Smooth muscle cell (in vitro differentiated cells): ENCODE data around the gene HCN2. TPM values are rescaled to one million over a fixed set of nuclear protein-coding genes. Genes with fewer than 3 reads are reported as not detected.

Experiments used
- DNase-seq: peaks from one replicate; lab custom pipeline; 2025; ENCODE audit not compliant: unreplicated experiment; lab: John Stamatoyannopoulos, UW
- H2AFZ ChIP-seq: fragments of 200-600 bp; sonication (generic); 2 replicates; pipeline ENCODE4 v1.6.0; 2016; ENCODE audit warnings: antibody characterized with exemption, low read depth, mild to moderate bottlenecking
- H3F3A ChIP-seq: fragments of 200-600 bp; sonication (generic); 2 replicates; pipeline ENCODE4 v1.6.0; 2017; ENCODE audit warnings: antibody characterized with exemption, low read depth
- H3K27ac ChIP-seq: fragments of 200-600 bp; sonication (generic); 2 replicates; pipeline ENCODE4 v1.5.1; 2016; ENCODE audit warnings: low read depth, mild to moderate bottlenecking
- H3K27me3 ChIP-seq: fragments of 200-600 bp; sonication (generic); 2 replicates; pipeline ENCODE4 v1.6.1; 2016; ENCODE audit warnings: low read depth, mild to moderate bottlenecking
- H3K36me3 ChIP-seq: fragments of 200-600 bp; sonication (generic); 2 replicates; pipeline ENCODE4 v1.5.1; 2016; ENCODE audit warnings: low read depth
- H3K4me1 ChIP-seq: fragments of 200-600 bp; sonication (generic); 2 replicates; pipeline ENCODE4 v1.5.1; 2016; ENCODE audit warnings: low read depth
- H3K4me2 ChIP-seq: fragments of 200-600 bp; sonication (generic); 2 replicates; pipeline ENCODE4 v1.6.0; 2016; ENCODE audit warnings: mild to moderate bottlenecking
- H3K4me3 ChIP-seq: fragments of 200-600 bp; sonication (generic); 2 replicates; pipeline ENCODE4 v1.5.1; 2016; ENCODE audit warnings: mild to moderate bottlenecking
- H3K79me2 ChIP-seq: fragments of 200-600 bp; sonication (generic); 2 replicates; pipeline ENCODE4 v1.6.0; 2016; ENCODE audit warnings: low read depth, mild to moderate bottlenecking
- H3K9ac ChIP-seq: fragments of 200-600 bp; sonication (generic); 2 replicates; pipeline ENCODE4 v1.6.0; 2016; ENCODE audit warnings: low read depth
- H3K9me3 ChIP-seq: fragments of 200-600 bp; sonication (generic); replicated peaks from 2 replicates; pipeline ENCODE4 v1.5.1; 2016; ENCODE audit warnings: low read depth
- H4K20me1 ChIP-seq: fragments of 200-600 bp; sonication (generic); 2 replicates; pipeline ENCODE4 v1.6.0; 2016; ENCODE audit warnings: low read depth
- CTCF ChIP-seq: fragments of 200-600 bp; sonication (generic); IDR thresholded peaks from 2 replicates; pipeline ENCODE4 v1.5.1; 2017; ENCODE audit warnings: borderline replicate concordance, mild to moderate bottlenecking, antibody characterized with exemption; ENCODE audit not compliant: insufficient read depth, poor library complexity, severe bottlenecking
- WGBS: methylation state at CpG from one replicate; pipeline ENCODE4 v1.1.7; 2016; ENCODE audit warnings: low lambda C conversion rate; 5-methylcytosine and 5-hydroxymethylcytosine counted together
- polyA plus RNA-seq: library from polyadenylated mRNA; unstranded; fragments of >200 nt; fragmentation: Nextera tagmentation; extraction: Ambion mirVana; gene quantifications from 2 replicates; pipeline ENCODE4 v1.2.1, GENCODE V29; 2016
- total RNA-seq: library from RNA; depleted of rRNA; stranded (reverse); fragments of >200 nt; gene quantifications from 2 replicates; pipeline ENCODE4 v1.2.3, GENCODE V29; 2014

The HCN2 gene
- total and polyA plus RNA-seq, 2 experiments from 2014 or later, result 0.49 to 0.81 TPM

GRCh38 chr19:595326-596262, 5.9 kb downstream of the HCN2 start:
- no peak overlapping the region for H2AFZ ChIP-seq

DNA sequence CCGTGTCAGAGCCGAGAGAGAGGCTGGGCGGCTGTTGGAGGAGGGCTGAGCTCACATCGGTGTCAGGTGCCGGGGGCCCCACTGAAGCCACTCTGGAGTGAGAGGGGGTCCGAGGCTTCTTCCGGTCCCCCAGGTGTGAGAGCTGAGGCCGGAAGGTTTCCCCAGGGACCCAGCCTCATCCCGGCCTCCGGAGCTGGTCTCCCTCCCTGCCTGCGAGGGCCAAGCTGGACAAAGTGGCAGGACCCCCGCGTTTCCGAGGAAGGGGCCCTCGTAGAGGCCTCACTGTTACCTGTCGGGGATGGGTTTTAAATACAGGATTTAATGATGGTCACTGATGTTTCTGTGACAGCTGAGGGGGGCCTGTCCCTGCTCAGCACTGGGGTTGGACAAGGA, 6.6 kb downstream of the HCN2 start:
- H4K20me1 ChIP-seq, result peaks cover 13% of the 10 kb centered on the region
- TF ChIP-seq CTCF, result no peak
- no peak overlapping the region for H3K27ac ChIP-seq
- no peak overlapping the region for H3K9ac ChIP-seq
- peaks cover 4% of the 10 kb centered on the region for H3K4me1 ChIP-seq
- H3K4me2 ChIP-seq, result no peak overlapping the region
- H3K79me2 ChIP-seq, result no peaks in the 10 kb centered on the region
- H3K27me3 ChIP-seq, result peaks cover 5% of the 10 kb centered on the region
- H3K4me3 ChIP-seq, result no peak overlapping the region
- no peak overlapping the region for H2AFZ ChIP-seq
- no peak for DNase-seq
- no peaks in the 10 kb centered on the region for H3K9me3 ChIP-seq
- no peaks in the 10 kb centered on the region for H3F3A ChIP-seq
- 92% methylated on average over 16 of the region's 16 CpGs for WGBS
- no peaks in the 10 kb centered on the region for H3K36me3 ChIP-seq

More at GRCh38 chr19:595326-596262, 5.9 kb downstream of the HCN2 start:
- H3K9ac ChIP-seq, result no peak overlapping the region
- H3K27ac ChIP-seq, result no peak overlapping the region
- peaks cover 4% of the 10 kb centered on the region for H3K4me1 ChIP-seq
- H4K20me1 ChIP-seq, result peaks cover 19% of the 10 kb centered on the region
- H3K4me2 ChIP-seq, result no peak overlapping the region
- DNase-seq, result no peak
- no peak for TF ChIP-seq CTCF
- H3K79me2 ChIP-seq, result no peaks in the 10 kb centered on the region
- H3K36me3 ChIP-seq, result no peaks in the 10 kb centered on the region
- H3K27me3 ChIP-seq, result peaks cover 12% of the 10 kb centered on the region
- no peaks in the 10 kb centered on the region for H3K9me3 ChIP-seq
- no peaks in the 10 kb centered on the region for H3F3A ChIP-seq
- 82% methylated on average over 40 of the region's 42 CpGs for WGBS
- no peak overlapping the region for H3K4me3 ChIP-seq

GRCh38 chr19:597406-598315, 8.0 kb downstream of the HCN2 start:
- Histone ChIP-seq H3K4me2 (no peak overlapping the region), H4K20me1 (no peaks in the 10 kb centered on the region), H3F3A (no peaks in the 10 kb centered on the region), H3K27me3 (no peaks in the 10 kb centered on the region), H3K9ac (no peak overlapping the region), H3K9me3 (no peaks in the 10 kb centered on the region), H3K36me3 (no peaks in the 10 kb centered on the region), H3K4me1 (peaks cover 4% of the 10 kb centered on the region), H3K27ac (no peak overlapping the region), H3K79me2 (no peaks in the 10 kb centered on the region), H3K4me3 (no peak overlapping the region), H2AFZ (no peak overlapping the region)
- DNase-seq, result no peak
- TF ChIP-seq CTCF, result no peak
- WGBS, result 85% methylated on average over 18 of the region's 18 CpGs
